Suprapubic skin (tissue), 4 donors: Measurements from ENCODE around the gene DUSP18. TPM values are rescaled to one million over a fixed set of nuclear protein-coding genes. Genes with fewer than 3 reads are reported as not detected.
A peak's percentile ranks its signal among the peaks of the same experiment; 100 is the strongest.

Experiments
- DNase-seq, 2 donors: peaks; one replicate each; pipeline ENCODE4 v3.0.0-alpha.2; 2019; ENCODE audit warnings: low spot score in 2 of 2
- H3K27ac ChIP-seq: fragments of 200-600 bp; sonication (generic); one replicate; pipeline ENCODE4 v1.5.1; 2019
- H3K27me3 ChIP-seq: fragments of 200-600 bp; sonication (generic); one replicate; pipeline ENCODE4 v1.5.1; 2019
- H3K36me3 ChIP-seq: fragments of 200-600 bp; sonication (generic); one replicate; pipeline ENCODE4 v1.5.1; 2019
- H3K4me1 ChIP-seq: fragments of 200-600 bp; sonication (generic); one replicate; pipeline ENCODE4 v1.5.1; 2019
- H3K4me3 ChIP-seq: fragments of 200-600 bp; sonication (generic); one replicate; pipeline ENCODE4 v1.5.1; 2019; ENCODE audit warnings: mild to moderate bottlenecking
- H3K9me3 ChIP-seq: fragments of 200-600 bp; sonication (generic); one replicate; pipeline ENCODE4 v1.5.1; 2019
- EP300 ChIP-seq: sonication (generic); formaldehyde crosslinking; IDR thresholded peaks from one replicate; pipeline ENCODE4 v1.6.1; 2017; ENCODE audit warnings: antibody characterized with exemption
- POLR2A ChIP-seq, 2 donors: fragments of 450-650 bp; IDR thresholded peaks; one replicate each; pipeline ENCODE4 v1.6.1; 2017; ENCODE audit warnings: antibody characterized with exemption in 2 of 2, mild to moderate bottlenecking in 2 of 2, moderate library complexity in 2 of 2
- POLR2AphosphoS5 ChIP-seq, 3 donors: sonication (generic); formaldehyde crosslinking; IDR thresholded peaks; one replicate each; pipeline ENCODE4 v1.6.1; 2017; ENCODE audit warnings: antibody characterized with exemption in 3 of 3
- WGBS: methylation state at CpG from one replicate; pipeline ENCODE4 v1.1.5; 2018; 5-methylcytosine and 5-hydroxymethylcytosine counted together
- total RNA-seq, 4 donors: library from RNA; depleted of rRNA; stranded (reverse); fragments of >200 nt; gene quantifications; one replicate each; pipeline ENCODE4 v1.1.0, GENCODE V29; 2016
- TF ChIP-seq, protein P1 (sequence below), 2 donors: fragments of 200-600 bp in 1 of 2; fragments of 450-650 bp in 1 of 2; sonication (generic) in 1 of 2; IDR thresholded peaks; one replicate each; pipeline ENCODE4 v1.5.1; 2016 to 2019; ENCODE audit warnings: antibody characterized with exemption in 2 of 2, mild to moderate bottlenecking in 1 of 2, moderate library complexity in 1 of 2

The DUSP18 gene
- total RNA-seq, 4 donors from 2014 or later = 14.2 to 20.4 (median 16.5) TPM

DNA sequence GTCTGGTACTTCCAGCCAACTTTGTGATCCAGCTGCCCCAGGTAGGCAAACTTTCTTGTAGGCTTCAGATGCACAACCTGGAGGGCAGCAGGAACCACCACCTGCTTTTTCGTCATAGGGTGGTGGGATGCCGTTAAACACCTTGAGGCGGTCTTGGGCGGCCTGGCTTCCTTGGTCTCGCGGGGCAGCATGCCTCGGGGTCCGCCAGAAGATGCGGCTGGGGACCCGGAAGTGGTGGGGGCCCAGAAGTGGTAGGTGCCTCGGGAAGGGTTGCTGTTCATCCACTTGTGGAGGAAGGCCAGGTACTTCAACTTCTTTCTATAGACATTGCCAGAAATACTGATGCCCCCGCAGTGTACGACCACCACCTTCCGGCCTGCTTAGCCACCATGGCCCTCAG is 13.3 kb downstream of the DUSP18 start:
- peaks cover 3% of the 10 kb centered on the region for H3K4me1 ChIP-seq
- DNase-seq = no peak
- no peak overlapping the region for H3K4me3 ChIP-seq
- WGBS = 85% methylated on average over 7 of the region's 14 CpGs
- TF ChIP-seq EP300 = no peak
- TF ChIP-seq, protein P1, sequence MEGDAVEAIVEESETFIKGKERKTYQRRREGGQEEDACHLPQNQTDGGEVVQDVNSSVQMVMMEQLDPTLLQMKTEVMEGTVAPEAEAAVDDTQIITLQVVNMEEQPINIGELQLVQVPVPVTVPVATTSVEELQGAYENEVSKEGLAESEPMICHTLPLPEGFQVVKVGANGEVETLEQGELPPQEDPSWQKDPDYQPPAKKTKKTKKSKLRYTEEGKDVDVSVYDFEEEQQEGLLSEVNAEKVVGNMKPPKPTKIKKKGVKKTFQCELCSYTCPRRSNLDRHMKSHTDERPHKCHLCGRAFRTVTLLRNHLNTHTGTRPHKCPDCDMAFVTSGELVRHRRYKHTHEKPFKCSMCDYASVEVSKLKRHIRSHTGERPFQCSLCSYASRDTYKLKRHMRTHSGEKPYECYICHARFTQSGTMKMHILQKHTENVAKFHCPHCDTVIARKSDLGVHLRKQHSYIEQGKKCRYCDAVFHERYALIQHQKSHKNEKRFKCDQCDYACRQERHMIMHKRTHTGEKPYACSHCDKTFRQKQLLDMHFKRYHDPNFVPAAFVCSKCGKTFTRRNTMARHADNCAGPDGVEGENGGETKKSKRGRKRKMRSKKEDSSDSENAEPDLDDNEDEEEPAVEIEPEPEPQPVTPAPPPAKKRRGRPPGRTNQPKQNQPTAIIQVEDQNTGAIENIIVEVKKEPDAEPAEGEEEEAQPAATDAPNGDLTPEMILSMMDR (IDR thresholded peaks at IDR 0.05) = no peak
- no peak for TF ChIP-seq POLR2A (IDR thresholded peaks at IDR 0.05)
- TF ChIP-seq POLR2AphosphoS5 (IDR thresholded peaks at IDR 0.05) = no peak
- H3K27ac ChIP-seq = no peak overlapping the region
- H3K27me3 ChIP-seq = no peaks in the 10 kb centered on the region
- H3K9me3 ChIP-seq = no peaks in the 10 kb centered on the region
- H3K36me3 ChIP-seq = peaks cover 4% of the 10 kb centered on the region

GRCh38 chr22:30652852-30653251 is 14.8 kb downstream of the DUSP18 start:
- 84% methylated on average over 2 of the region's 2 CpGs for WGBS
- no peaks in the 10 kb centered on the region for H3K27me3 ChIP-seq
- no peaks in the 10 kb centered on the region for H3K9me3 ChIP-seq
- peaks cover 4% of the 10 kb centered on the region for H3K36me3 ChIP-seq
- no peak overlapping the region for H3K4me3 ChIP-seq
- H3K27ac ChIP-seq = no peak overlapping the region
- no peak for TF ChIP-seq POLR2AphosphoS5 (IDR thresholded peaks at IDR 0.05)
- TF ChIP-seq EP300 = no peak
- no peak for TF ChIP-seq POLR2A (IDR thresholded peaks at IDR 0.05)
- TF ChIP-seq, protein P1 (IDR thresholded peaks at IDR 0.05) = no peak
- H3K4me1 ChIP-seq = peaks cover 7% of the 10 kb centered on the region
- DNase-seq = no peak

GRCh38 chr22:30650508-30651116 is 17.1 kb downstream of the DUSP18 start:
- H3K4me1 ChIP-seq = peaks cover 7% of the 10 kb centered on the region
- H3K36me3 ChIP-seq = peaks cover 4% of the 10 kb centered on the region
- no peaks in the 10 kb centered on the region for H3K9me3 ChIP-seq
- H3K27me3 ChIP-seq = no peaks in the 10 kb centered on the region
- WGBS = 41% methylated on average over 5 of the region's 5 CpGs
- TF ChIP-seq POLR2A (IDR thresholded peaks at IDR 0.05) (no peak), POLR2AphosphoS5 (IDR thresholded peaks at IDR 0.05) (no peak)
- no peak overlapping the region for H3K4me3 ChIP-seq
- DNase-seq = no peak
- H3K27ac ChIP-seq = no peak overlapping the region

- peak in 1 of 2 donors; percentile 71 for DNase-seq
- H3K27ac ChIP-seq = no peak overlapping the region
These were observed 18.2 kb downstream of the DUSP18 start for GRCh38 chr22:30649430-30650007.

GRCh38 chr22:30648825-30649224 is 18.9 kb downstream of the DUSP18 start:
- no peak overlapping the region for H3K27ac ChIP-seq

More at GRCh38 chr22:30649430-30650007, 18.2 kb downstream of the DUSP18 start:
- 19% methylated on average over 4 of the region's 7 CpGs for WGBS
- H3K36me3 ChIP-seq = peaks cover 4% of the 10 kb centered on the region
- H3K27me3 ChIP-seq = no peaks in the 10 kb centered on the region
- H3K4me3 ChIP-seq = no peak overlapping the region
- peaks cover 7% of the 10 kb centered on the region for H3K4me1 ChIP-seq
- H3K9me3 ChIP-seq = no peaks in the 10 kb centered on the region
- TF ChIP-seq, protein P1 (IDR thresholded peaks at IDR 0.05) = no peak
- TF ChIP-seq EP300 = no peak
- no peak for TF ChIP-seq POLR2A (IDR thresholded peaks at IDR 0.05)
- TF ChIP-seq POLR2AphosphoS5 (IDR thresholded peaks at IDR 0.05) = no peak

More at GRCh38 chr22:30648825-30649224, 18.9 kb downstream of the DUSP18 start:
- H3K36me3 ChIP-seq = no peaks in the 10 kb centered on the region
- 76% methylated on average over 3 of the region's 3 CpGs for WGBS
- H3K4me3 ChIP-seq = no peak overlapping the region
- H3K27me3 ChIP-seq = no peaks in the 10 kb centered on the region
- TF ChIP-seq, protein P1 (IDR thresholded peaks at IDR 0.05) = no peak
- TF ChIP-seq POLR2A (IDR thresholded peaks at IDR 0.05) (no peak), EP300 (no peak)
- H3K9me3 ChIP-seq = no peaks in the 10 kb centered on the region
- no peak for DNase-seq
- peaks cover 7% of the 10 kb centered on the region for H3K4me1 ChIP-seq
